Neural cell (in vitro differentiated cells): Measurements from ENCODE around the gene CATSPER1. TPM values are rescaled to one million over a fixed set of nuclear protein-coding genes. Genes with fewer than 3 reads are reported as not detected.

Experiments used
- H2AFZ ChIP-seq: fragments of 200-600, 300-800 bp; sonication (generic), shearing (Covaris generic); 2 replicates; pipeline ENCODE4 v1.6.0; 2014; ENCODE audit warnings: low read depth, mild to moderate bottlenecking, antibody characterized with exemption, low read length, moderate library complexity
- H3F3A ChIP-seq: fragments of 200-600 bp; shearing (Covaris generic); 2 replicates; pipeline ENCODE4 v1.6.1; 2016; ENCODE audit warnings: mild to moderate bottlenecking, moderate library complexity, mixed read lengths, antibody characterized with exemption, low read length; ENCODE audit not compliant: insufficient read depth, poor library complexity, severe bottlenecking
- H3K27ac ChIP-seq: fragments of 200-600, 300-800 bp; sonication (generic), shearing (Covaris generic); 2 replicates; pipeline ENCODE4 v1.5.1; 2014; ENCODE audit warnings: mild to moderate bottlenecking, low read length, moderate library complexity
- H3K27me3 ChIP-seq: fragments of 300-800, 200-600 bp; sonication (generic), shearing (Covaris generic); 2 replicates; pipeline ENCODE4 v1.6.0; 2014; ENCODE audit warnings: mild to moderate bottlenecking, low read depth, low read length, moderate library complexity; ENCODE audit not compliant: insufficient read depth
- H3K36me3 ChIP-seq: fragments of 300-800, 200-600 bp; sonication (generic), shearing (Covaris generic); 2 replicates; pipeline ENCODE4 v1.5.1; 2014; ENCODE audit warnings: mild to moderate bottlenecking, antibody characterized with exemption, low read length, moderate library complexity; ENCODE audit not compliant: insufficient read depth
- H3K4me2 ChIP-seq: fragments of 300-800, 200-600 bp; sonication (generic), shearing (Covaris generic); 2 replicates; pipeline ENCODE4 v1.6.0; 2014; ENCODE audit warnings: mild to moderate bottlenecking, low read length
- H3K4me3 ChIP-seq: fragments of 300-800, 200-600 bp; sonication (generic), shearing (Covaris generic); 2 replicates; pipeline ENCODE4 v1.5.1; 2014; ENCODE audit warnings: mild to moderate bottlenecking, low read length, moderate library complexity
- H3K79me2 ChIP-seq: fragments of 200-600 bp; shearing (Covaris generic); replicated peaks from 2 replicates; pipeline ENCODE4 v1.6.0; 2014; ENCODE audit warnings: mild to moderate bottlenecking, low read length, moderate library complexity; ENCODE audit not compliant: insufficient read depth
- H3K9ac ChIP-seq: fragments of 300-800, 200-600 bp; sonication (generic), shearing (Covaris generic); 2 replicates; pipeline ENCODE4 v1.6.1; 2016; ENCODE audit warnings: mild to moderate bottlenecking, low read length, mixed read lengths
- H3K9me2 ChIP-seq: fragments of 200-600 bp; shearing (Covaris generic); 2 replicates; pipeline ENCODE4 v1.6.1; 2016; ENCODE audit warnings: mild to moderate bottlenecking, low read length, mixed read lengths; ENCODE audit not compliant: insufficient read depth
- H3K9me3 ChIP-seq: fragments of 200-600, 300-800 bp; sonication (generic), shearing (Covaris generic); 2 replicates; pipeline ENCODE4 v1.6.1; 2016; ENCODE audit warnings: mild to moderate bottlenecking, mixed run types, low read length, moderate library complexity, mixed read lengths
- H4K20me1 ChIP-seq: fragments of 200-600 bp; shearing (Covaris generic); 2 replicates; pipeline ENCODE4 v1.6.1; 2016; ENCODE audit warnings: mild to moderate bottlenecking, mixed run types; ENCODE audit not compliant: insufficient read depth
- EP300 ChIP-seq: fragments of 450-650 bp; conservative IDR thresholded peaks from 2 replicates; pipeline ENCODE4 v1.6.1; 2014; ENCODE audit warnings: antibody characterized with exemption, mild to moderate bottlenecking, moderate library complexity; ENCODE audit not compliant: poor library complexity, severe bottlenecking
- EZH2 ChIP-seq: fragments of 200-600, 300-800 bp; shearing (Covaris generic), sonication (generic); IDR thresholded peaks from 2 replicates; pipeline ENCODE4 v1.6.1; 2014; ENCODE audit warnings: antibody characterized with exemption, low read length, borderline replicate concordance, mild to moderate bottlenecking; ENCODE audit not compliant: insufficient read depth, poor library complexity, severe bottlenecking
- MXI1 ChIP-seq: fragments of 450-650 bp; conservative IDR thresholded peaks from 2 replicates; pipeline ENCODE4 v1.6.1; 2014; ENCODE audit warnings: antibody characterized with exemption, mild to moderate bottlenecking; ENCODE audit not compliant: poor library complexity, severe bottlenecking
- POLR2AphosphoS5 ChIP-seq: IDR thresholded peaks from 2 replicates; pipeline ENCODE4 v1.6.1; 2012
- RAD21 ChIP-seq: fragments of 450-650 bp; conservative IDR thresholded peaks from 2 replicates; pipeline ENCODE4 v1.6.1; 2014; ENCODE audit warnings: antibody characterized with exemption, mild to moderate bottlenecking, moderate library complexity
- SMC3 ChIP-seq: fragments of 450-650 bp; conservative IDR thresholded peaks from 2 replicates; pipeline ENCODE4 v1.6.1; 2014; ENCODE audit warnings: antibody characterized with exemption, mild to moderate bottlenecking, moderate library complexity; ENCODE audit not compliant: poor library complexity
- TAF1 ChIP-seq: IDR thresholded peaks from 2 replicates; pipeline ENCODE4 v1.6.1; 2012; ENCODE audit warnings: low read depth
- polyA plus RNA-seq: library from polyadenylated mRNA; depleted of rRNA; stranded (reverse); fragments of >200 nt; gene quantifications from 2 replicates; pipeline ENCODE4 v1.2.3, GENCODE V29; 2014
- TF ChIP-seq, protein P1 (sequence below): IDR thresholded peaks from 2 replicates; pipeline ENCODE4 v1.6.1; 2012; ENCODE audit warnings: borderline replicate concordance
- TF ChIP-seq, protein P2 (sequence below): fragments of 450-650 bp; IDR thresholded peaks from 2 replicates; pipeline ENCODE4 v1.5.1; 2014; ENCODE audit warnings: antibody characterized with exemption, mild to moderate bottlenecking, moderate library complexity; ENCODE audit not compliant: poor library complexity, severe bottlenecking

Gene CATSPER1
- polyA plus RNA-seq, 1 donor from 2014 or later: not detected

DNA sequence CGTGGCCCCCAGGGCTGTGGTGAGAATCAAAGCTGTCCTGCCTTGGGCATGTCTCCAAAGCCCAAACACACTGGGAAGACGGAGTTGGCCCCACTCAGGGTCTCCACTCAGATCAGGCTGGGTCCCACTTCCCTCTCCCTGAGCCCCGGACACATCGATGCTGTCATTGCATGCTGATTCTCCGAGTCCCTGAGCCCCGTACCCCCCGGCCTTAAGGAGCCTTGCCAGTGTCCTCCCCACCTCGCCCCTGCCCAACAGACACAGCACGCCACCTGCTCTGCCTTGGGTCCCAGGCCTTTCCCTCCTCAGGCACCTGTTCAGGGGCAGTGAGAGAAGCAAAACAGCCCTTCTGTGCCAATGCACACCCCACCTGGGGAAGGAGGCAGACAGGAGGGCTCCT, 38.9 kb downstream of the CATSPER1 start:
- Histone ChIP-seq H3K27me3 (no peaks in the 10 kb centered on the region), H3K4me3 (no peak overlapping the region), H3K79me2 (no peaks in the 10 kb centered on the region), H3K9ac (no peak overlapping the region), H3K9me2 (no peaks in the 10 kb centered on the region), H3K27ac (no peak overlapping the region), H3K4me2 (no peak overlapping the region), H3K36me3 (no peaks in the 10 kb centered on the region), H4K20me1 (no peaks in the 10 kb centered on the region), H3K9me3 (no peaks in the 10 kb centered on the region), H2AFZ (no peak overlapping the region), H3F3A (no peaks in the 10 kb centered on the region)
- TF ChIP-seq SMC3 (no peak), EP300 (no peak), EZH2 (no peak), POLR2AphosphoS5 (no peak), TAF1 (no peak), MXI1 (no peak), RAD21 (no peak)
- TF ChIP-seq, protein P1, sequence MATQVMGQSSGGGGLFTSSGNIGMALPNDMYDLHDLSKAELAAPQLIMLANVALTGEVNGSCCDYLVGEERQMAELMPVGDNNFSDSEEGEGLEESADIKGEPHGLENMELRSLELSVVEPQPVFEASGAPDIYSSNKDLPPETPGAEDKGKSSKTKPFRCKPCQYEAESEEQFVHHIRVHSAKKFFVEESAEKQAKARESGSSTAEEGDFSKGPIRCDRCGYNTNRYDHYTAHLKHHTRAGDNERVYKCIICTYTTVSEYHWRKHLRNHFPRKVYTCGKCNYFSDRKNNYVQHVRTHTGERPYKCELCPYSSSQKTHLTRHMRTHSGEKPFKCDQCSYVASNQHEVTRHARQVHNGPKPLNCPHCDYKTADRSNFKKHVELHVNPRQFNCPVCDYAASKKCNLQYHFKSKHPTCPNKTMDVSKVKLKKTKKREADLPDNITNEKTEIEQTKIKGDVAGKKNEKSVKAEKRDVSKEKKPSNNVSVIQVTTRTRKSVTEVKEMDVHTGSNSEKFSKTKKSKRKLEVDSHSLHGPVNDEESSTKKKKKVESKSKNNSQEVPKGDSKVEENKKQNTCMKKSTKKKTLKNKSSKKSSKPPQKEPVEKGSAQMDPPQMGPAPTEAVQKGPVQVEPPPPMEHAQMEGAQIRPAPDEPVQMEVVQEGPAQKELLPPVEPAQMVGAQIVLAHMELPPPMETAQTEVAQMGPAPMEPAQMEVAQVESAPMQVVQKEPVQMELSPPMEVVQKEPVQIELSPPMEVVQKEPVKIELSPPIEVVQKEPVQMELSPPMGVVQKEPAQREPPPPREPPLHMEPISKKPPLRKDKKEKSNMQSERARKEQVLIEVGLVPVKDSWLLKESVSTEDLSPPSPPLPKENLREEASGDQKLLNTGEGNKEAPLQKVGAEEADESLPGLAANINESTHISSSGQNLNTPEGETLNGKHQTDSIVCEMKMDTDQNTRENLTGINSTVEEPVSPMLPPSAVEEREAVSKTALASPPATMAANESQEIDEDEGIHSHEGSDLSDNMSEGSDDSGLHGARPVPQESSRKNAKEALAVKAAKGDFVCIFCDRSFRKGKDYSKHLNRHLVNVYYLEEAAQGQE: no peak
- TF ChIP-seq, protein P2, sequence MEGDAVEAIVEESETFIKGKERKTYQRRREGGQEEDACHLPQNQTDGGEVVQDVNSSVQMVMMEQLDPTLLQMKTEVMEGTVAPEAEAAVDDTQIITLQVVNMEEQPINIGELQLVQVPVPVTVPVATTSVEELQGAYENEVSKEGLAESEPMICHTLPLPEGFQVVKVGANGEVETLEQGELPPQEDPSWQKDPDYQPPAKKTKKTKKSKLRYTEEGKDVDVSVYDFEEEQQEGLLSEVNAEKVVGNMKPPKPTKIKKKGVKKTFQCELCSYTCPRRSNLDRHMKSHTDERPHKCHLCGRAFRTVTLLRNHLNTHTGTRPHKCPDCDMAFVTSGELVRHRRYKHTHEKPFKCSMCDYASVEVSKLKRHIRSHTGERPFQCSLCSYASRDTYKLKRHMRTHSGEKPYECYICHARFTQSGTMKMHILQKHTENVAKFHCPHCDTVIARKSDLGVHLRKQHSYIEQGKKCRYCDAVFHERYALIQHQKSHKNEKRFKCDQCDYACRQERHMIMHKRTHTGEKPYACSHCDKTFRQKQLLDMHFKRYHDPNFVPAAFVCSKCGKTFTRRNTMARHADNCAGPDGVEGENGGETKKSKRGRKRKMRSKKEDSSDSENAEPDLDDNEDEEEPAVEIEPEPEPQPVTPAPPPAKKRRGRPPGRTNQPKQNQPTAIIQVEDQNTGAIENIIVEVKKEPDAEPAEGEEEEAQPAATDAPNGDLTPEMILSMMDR: no peak

DNA sequence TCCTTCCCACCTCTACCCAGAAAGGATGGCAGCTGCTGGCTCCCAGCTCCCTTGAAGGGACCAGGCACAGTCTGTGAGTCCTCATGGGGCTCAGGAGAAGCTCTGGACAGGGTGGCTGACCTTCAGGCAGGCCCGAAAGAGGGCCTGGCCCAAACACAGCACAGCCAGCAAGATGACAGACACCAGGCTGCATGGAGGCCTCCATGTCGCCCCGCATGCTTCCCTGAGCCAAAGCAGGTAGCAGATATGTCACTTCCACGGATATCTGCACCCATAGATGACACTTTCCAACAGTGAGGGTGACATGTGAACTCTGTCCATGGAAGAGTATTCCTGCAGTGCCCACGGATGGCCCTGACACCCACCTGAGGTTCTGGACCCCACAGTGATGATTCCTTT, 42.7 kb downstream of the CATSPER1 start:
- Histone ChIP-seq H2AFZ (no peak overlapping the region), H3K9ac (no peak overlapping the region), H4K20me1 (no peaks in the 10 kb centered on the region), H3K79me2 (no peaks in the 10 kb centered on the region), H3K4me2 (no peak overlapping the region), H3K9me3 (no peaks in the 10 kb centered on the region), H3K27me3 (no peaks in the 10 kb centered on the region), H3K27ac (no peak overlapping the region), H3F3A (no peaks in the 10 kb centered on the region), H3K36me3 (no peaks in the 10 kb centered on the region), H3K9me2 (no peaks in the 10 kb centered on the region), H3K4me3 (no peak overlapping the region)
- TF ChIP-seq, protein P2: no peak
- no peak for TF ChIP-seq RAD21
- no peak for TF ChIP-seq EZH2
- TF ChIP-seq TAF1: no peak
